Measurements from ENCODE around the gene STX7. TPM values are rescaled to one million over a fixed set of nuclear protein-coding genes. Genes with fewer than 3 reads are reported as not detected.
A peak's percentile ranks its signal among the peaks of the same experiment; 100 is the strongest.

STX7 gene
- total RNA-seq, 2 experiments from 2014 or later = 16.2 to 19.0 TPM

DNA sequence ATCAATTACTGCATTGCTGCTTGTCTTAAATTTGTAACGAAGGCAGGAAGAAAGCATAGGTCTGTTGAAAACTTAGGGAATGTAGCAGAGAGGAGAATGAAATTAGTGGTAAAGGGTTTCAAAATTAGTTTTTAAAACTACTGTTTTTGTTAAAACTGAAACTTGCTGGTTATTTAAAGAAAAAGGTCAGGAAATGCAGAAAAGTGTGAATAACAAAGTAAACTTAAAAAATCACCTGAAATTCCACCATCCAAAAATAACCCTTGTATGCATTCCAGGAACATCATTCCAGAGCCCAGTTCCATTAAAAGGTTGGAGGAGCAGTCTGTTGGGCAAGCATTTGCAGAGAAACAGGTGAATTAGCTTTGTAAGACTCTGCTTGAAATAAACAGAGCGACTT is 108.6 kb downstream of the STX7 start:
- Mint-ChIP-seq H3K4me3 (no peak overlapping the region), H3K27ac (no peak overlapping the region), H3K4me1 (ENCODE audit: low read depth) (peaks cover 12% of the 10 kb centered on the region), H3K9me3 (no peaks in the 10 kb centered on the region), H3K36me3 (no peaks in the 10 kb centered on the region), H3K27me3 (peaks cover 42% of the 10 kb centered on the region)
- POLR2A ChIA-PET = no interaction called here
- intact Hi-C loops (cut with micrococcal nuclease) = loop anchor here (1.0 to 10.0 kb wide), 2 partner anchors 39 to 80 kb away; no protein-coding TSS in a partner anchor
- CTCF ChIA-PET = interaction anchor here (1.6 kb wide), 1 partner anchor 124 kb away, joined by 9 read pairs; no protein-coding TSS in a partner anchor
- no peak for DNase-seq

GRCh38 chr6:132401618-132402285 is 111.2 kb downstream of the STX7 start:
- CTCF ChIA-PET = no interaction called here
- Mint-ChIP-seq H3K9me3 (no peaks in the 10 kb centered on the region), H3K4me3 (no peak overlapping the region)

GRCh38 chr6:132400883-132401617 is 111.9 kb downstream of the STX7 start, which contains the start of gene MOXD1:
MOXD1 (minus strand) TSS chr6:132401475; CDS start chr6:132401426, 49 bp downstream.
- no peaks in the 10 kb centered on the region for H3K9me3 Mint-ChIP-seq

More at GRCh38 chr6:132401618-132402285, 111.2 kb downstream of the STX7 start:
- no peak for DNase-seq
- no peaks in the 10 kb centered on the region for H3K36me3 Mint-ChIP-seq
- peaks cover 41% of the 10 kb centered on the region for H3K27me3 Mint-ChIP-seq
- intact Hi-C loops (cut with micrococcal nuclease) = loop anchor here (10.0 kb wide), 1 partner anchor 83 kb away; no protein-coding TSS in a partner anchor
- H3K4me1 Mint-ChIP-seq (ENCODE audit: low read depth) = peaks cover 12% of the 10 kb centered on the region
- POLR2A ChIA-PET = no interaction called here
- H3K27ac Mint-ChIP-seq = no peak overlapping the region

DNA sequence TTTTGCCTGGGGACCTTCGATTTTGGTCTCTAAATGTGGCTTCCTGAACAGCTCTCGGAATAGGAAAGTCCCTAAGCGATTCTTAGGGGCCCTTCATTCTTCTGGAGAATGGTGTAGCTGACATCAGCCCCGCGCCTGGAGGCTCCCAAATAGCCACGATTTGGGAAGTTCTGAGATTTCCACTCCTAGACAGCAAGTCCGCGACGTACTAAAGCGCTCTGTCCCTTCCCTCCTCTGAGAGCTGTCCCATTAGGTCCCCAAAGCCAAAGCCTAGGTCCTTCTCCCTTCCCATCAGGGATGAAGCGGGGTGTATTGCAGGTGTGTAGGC is 112.4 kb downstream of the STX7 start:
- Mint-ChIP-seq H3K9me3 (peaks cover under 1% of the 10 kb centered on the region), H3K4me1 (ENCODE audit: low read depth) (peaks cover 12% of the 10 kb centered on the region), H3K27me3 (peaks cover 38% of the 10 kb centered on the region), H3K4me3 (peak overlapping the region; percentile 22), H3K36me3 (no peaks in the 10 kb centered on the region), H3K27ac (no peak overlapping the region)
- ChIA-PET CTCF (no interaction called here), POLR2A (no interaction called here)
- DNase-seq = no peak
- intact Hi-C loops (cut with micrococcal nuclease) = loop anchor here (10.0 kb wide), 1 partner anchor 84 kb away; no protein-coding TSS in a partner anchor

More at GRCh38 chr6:132400883-132401617, 111.9 kb downstream of the STX7 start, which contains the start of gene MOXD1:
- ChIA-PET POLR2A (no interaction called here), CTCF (no interaction called here)
- H3K4me3 Mint-ChIP-seq = peak within 1 kb of the TSS; percentile 22
- H3K27me3 Mint-ChIP-seq = peaks cover 39% of the 10 kb centered on the region
- H3K4me1 Mint-ChIP-seq (ENCODE audit: low read depth) = peaks cover 12% of the 10 kb centered on the region
- no peaks in the 10 kb centered on the region for H3K36me3 Mint-ChIP-seq
- no peak for DNase-seq
- H3K27ac Mint-ChIP-seq = no peak within 1 kb of the TSS
- intact Hi-C loops (cut with micrococcal nuclease) = loop anchor here (10.0 kb wide), 1 partner anchor 84 kb away; no protein-coding TSS in a partner anchor

DNA sequence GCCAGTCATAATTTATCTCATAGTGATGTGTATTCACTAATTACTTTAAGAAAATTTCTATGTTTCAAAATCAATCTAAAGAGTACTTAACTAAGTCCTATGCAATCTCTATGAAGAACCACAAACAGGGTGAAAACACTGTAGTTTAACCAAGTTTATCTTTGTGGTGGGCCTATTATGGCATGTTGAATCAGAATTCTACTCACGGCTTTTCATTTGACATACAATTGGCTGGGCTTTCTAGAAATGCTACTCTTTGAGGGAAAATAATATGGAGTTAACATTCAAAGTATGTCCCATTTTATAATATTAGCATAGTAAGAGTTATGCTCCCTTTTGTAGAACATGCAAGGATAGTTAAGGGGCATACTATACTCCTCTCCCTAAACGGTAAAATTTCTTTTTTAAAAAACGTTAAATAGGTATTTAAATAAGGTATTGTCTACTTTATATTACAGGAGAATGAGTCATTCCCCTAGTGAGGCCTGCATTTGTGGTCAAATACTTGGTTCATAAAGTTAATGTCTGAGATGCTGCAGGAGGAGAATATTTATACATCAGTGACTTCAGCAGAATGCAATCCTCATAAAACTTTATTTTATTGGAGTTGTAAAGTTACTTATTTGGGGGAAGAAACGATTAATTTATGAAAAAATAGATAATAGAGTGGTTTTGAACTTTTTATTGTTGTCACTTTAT is 113.4 kb downstream of the STX7 start:
- Mint-ChIP-seq H3K9me3 (peaks cover 11% of the 10 kb centered on the region), H3K36me3 (peaks cover 2% of the 10 kb centered on the region), H3K4me1 (ENCODE audit: low read depth) (peaks cover 6% of the 10 kb centered on the region), H3K4me3 (no peak overlapping the region), H3K27me3 (peaks cover 41% of the 10 kb centered on the region), H3K27ac (no peak overlapping the region)
- ChIA-PET POLR2A (no interaction called here), CTCF (no interaction called here)
- DNase-seq = no peak
- intact Hi-C loops (cut with micrococcal nuclease) = loop anchor here (10.0 kb wide), 1 partner anchor 85 kb away; no protein-coding TSS in a partner anchor

Other genes with a start within 250 kb of the STX7 start
- not detected for gene MOXD1, start 111.6 kb downstream of the STX7 start, total RNA-seq
- not detected for gene TAAR9, start 25.2 kb upstream of the STX7 start, total RNA-seq
- not detected for gene TAAR8, start 39.6 kb upstream of the STX7 start, total RNA-seq
- not detected for gene TAAR6, start 57.2 kb upstream of the STX7 start, total RNA-seq
- gene TAAR5, start 76.6 kb upstream of the STX7 start, total RNA-seq = not detected
- gene TAAR2, start 111.2 kb upstream of the STX7 start, total RNA-seq = not detected
- gene TAAR1, start 146.1 kb upstream of the STX7 start, total RNA-seq = not detected
- gene VNN1, start 200.9 kb upstream of the STX7 start, total RNA-seq = not detected
- gene VNN2, start 244.8 kb upstream of the STX7 start, total RNA-seq = 1 to 10 TPM; 4.3 to 5.0 TPM

Measured in activated CD4-positive, alpha-beta memory T cell treated with anti-CD3 and anti-CD28 coated beads for 36 hours (primary cell).